ENCODE measurements around the gene CRNKL1. TPM values are rescaled to one million over a fixed set of nuclear protein-coding genes. Genes with fewer than 3 reads are reported as not detected.

The CRNKL1 gene
- total and polyA plus RNA-seq, 2 of the 4 experiments (the other 2 are of a cell fraction): 7.4 to 20.1 TPM

DNA sequence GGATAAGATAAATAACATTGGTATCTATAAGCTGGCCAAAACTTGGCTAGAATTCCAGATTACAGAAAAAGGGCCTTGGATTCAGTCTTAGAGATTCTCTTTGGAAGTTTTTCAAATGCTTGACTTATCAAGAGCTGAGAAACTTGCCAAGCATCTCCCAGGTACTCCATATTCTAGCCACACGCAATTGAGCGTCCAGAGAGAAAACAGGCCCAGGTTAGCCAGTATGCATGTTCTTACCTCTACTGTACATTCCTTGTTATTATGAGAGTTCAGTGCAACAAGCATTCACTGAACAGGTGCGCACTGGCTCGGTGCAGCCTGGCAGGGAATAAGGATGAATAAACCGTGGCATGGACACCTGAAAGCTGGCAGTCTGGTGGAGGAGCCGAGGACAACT, 13.7 kb downstream of the CRNKL1 start:
- H2AK9ac ChIP-seq (replicated peaks; ENCODE audit: low read depth, low read length, poor library complexity): no peak overlapping the region
- POLR2A ChIA-PET (ENCODE audit: unreplicated experiment): no interaction called here
- no peaks in the 10 kb centered on the region; the same call in 1 of the 2 replicates for H4K20me1 ChIP-seq (ENCODE audit: insufficient read depth, low read length)
- H2BK5ac ChIP-seq (ENCODE audit: low read depth, low read length, poor library complexity, severe bottlenecking): peak overlapping the region; percentile 37
- no peaks in the 10 kb centered on the region for H3K9me3 ChIP-seq (ENCODE audit: control insufficient read depth, insufficient read depth, low read length)
- no peak overlapping the region for H4K8ac ChIP-seq (ENCODE audit: low read depth in 2 of 2, low read length in 2 of 2)
- H3K14ac ChIP-seq (replicated peaks; ENCODE audit: low read depth, low read length): no peak overlapping the region
- H3K23ac ChIP-seq (ENCODE audit: low read depth, low read length): no peak overlapping the region
- H3K56ac ChIP-seq (ENCODE audit: extremely low read depth, insufficient read depth, low read length): no peak overlapping the region
- no TSS peak for BruUV-seq (replicated peaks)
- CTCF ChIA-PET: interaction anchor here (0.6 kb wide), 2 partner anchors 262 to 365 kb away, joined by 3 to 4 read pairs; no protein-coding TSS in a partner anchor
- H3K27me3 ChIP-seq (ENCODE audit: control insufficient read depth, insufficient read depth, low read length): no peaks in the 10 kb centered on the region
- no peak for DNase-seq
- intact Hi-C loops (cut with micrococcal nuclease) (no loop called here), dilution Hi-C loops (cut with HindIII; ENCODE audit: low sequenced_read_pairs, unreplicated experiment) (no loop called here), in situ Hi-C loops (cut with MboI; ENCODE audit: low sequenced_read_pairs) (loop anchor here (25.0 kb wide), 1 partner anchor 1501 kb away; no protein-coding TSS in a partner anchor)
- no peak overlapping the region for H3K4me3 ChIP-seq (ENCODE audit: insufficient read depth, low read depth, low read length)
- H3K36me3 ChIP-seq (ENCODE audit: control insufficient read depth, insufficient read depth, low read length): peaks cover 53% of the 10 kb centered on the region
- no peaks in the 10 kb centered on the region for H3K9me1 ChIP-seq (ENCODE audit: insufficient read depth, low read length)
- peak overlapping the region; percentile 19; the same call in 1 of the 2 replicates for H3K4ac ChIP-seq (ENCODE audit: low read depth, low read length)
- H3K9ac ChIP-seq (ENCODE audit: low read depth, low read length): no peak overlapping the region
- H3K79me1 ChIP-seq (ENCODE audit: low read depth in 1 of 2, low read length in 2 of 2): peaks cover 16 to 17% of the 10 kb centered on the region in 2 experiments
- WGBS, 2 experiments (ENCODE audit: extremely low coverage in 2 of 2, insufficient read length in 1 of 2): 100% methylated on average over 2 of the region's 6 CpGs; no CpG with 5 or more reads in 1 of the 2 experiments
- H2BK15ac ChIP-seq (ENCODE audit: low read depth, low read length): 0 out of 3 replicates have a peak overlapping the region, but pooled peaks have one; percentile 3
- no peak for ATAC-seq (ENCODE audit: low read depth)
- no peak for TF ChIP-seq MXI1 (IDR thresholded peaks at IDR 0.05; ENCODE audit: borderline replicate concordance, low read depth, low read length)
- TF ChIP-seq, protein P1, sequence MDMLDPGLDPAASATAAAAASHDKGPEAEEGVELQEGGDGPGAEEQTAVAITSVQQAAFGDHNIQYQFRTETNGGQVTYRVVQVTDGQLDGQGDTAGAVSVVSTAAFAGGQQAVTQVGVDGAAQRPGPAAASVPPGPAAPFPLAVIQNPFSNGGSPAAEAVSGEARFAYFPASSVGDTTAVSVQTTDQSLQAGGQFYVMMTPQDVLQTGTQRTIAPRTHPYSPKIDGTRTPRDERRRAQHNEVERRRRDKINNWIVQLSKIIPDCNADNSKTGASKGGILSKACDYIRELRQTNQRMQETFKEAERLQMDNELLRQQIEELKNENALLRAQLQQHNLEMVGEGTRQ (IDR thresholded peaks at IDR 0.05; ENCODE audit: low read depth, low read length): no peak
- TF ChIP-seq, protein P2, sequence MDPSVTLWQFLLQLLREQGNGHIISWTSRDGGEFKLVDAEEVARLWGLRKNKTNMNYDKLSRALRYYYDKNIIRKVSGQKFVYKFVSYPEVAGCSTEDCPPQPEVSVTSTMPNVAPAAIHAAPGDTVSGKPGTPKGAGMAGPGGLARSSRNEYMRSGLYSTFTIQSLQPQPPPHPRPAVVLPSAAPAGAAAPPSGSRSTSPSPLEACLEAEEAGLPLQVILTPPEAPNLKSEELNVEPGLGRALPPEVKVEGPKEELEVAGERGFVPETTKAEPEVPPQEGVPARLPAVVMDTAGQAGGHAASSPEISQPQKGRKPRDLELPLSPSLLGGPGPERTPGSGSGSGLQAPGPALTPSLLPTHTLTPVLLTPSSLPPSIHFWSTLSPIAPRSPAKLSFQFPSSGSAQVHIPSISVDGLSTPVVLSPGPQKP (IDR thresholded peaks at IDR 0.05; ENCODE audit: borderline replicate concordance, low read depth, low read length): no peak
- no peak for TF ChIP-seq RAD21 (IDR thresholded peaks at IDR 0.05; ENCODE audit: low read length)
- no peak for TF ChIP-seq NFE2L2 (IDR thresholded peaks at IDR 0.05; ENCODE audit: low read depth, low read length)
- TF ChIP-seq RFX5 (IDR thresholded peaks at IDR 0.05; ENCODE audit: low read depth, low read length): no peak
- TF ChIP-seq, protein P3, sequence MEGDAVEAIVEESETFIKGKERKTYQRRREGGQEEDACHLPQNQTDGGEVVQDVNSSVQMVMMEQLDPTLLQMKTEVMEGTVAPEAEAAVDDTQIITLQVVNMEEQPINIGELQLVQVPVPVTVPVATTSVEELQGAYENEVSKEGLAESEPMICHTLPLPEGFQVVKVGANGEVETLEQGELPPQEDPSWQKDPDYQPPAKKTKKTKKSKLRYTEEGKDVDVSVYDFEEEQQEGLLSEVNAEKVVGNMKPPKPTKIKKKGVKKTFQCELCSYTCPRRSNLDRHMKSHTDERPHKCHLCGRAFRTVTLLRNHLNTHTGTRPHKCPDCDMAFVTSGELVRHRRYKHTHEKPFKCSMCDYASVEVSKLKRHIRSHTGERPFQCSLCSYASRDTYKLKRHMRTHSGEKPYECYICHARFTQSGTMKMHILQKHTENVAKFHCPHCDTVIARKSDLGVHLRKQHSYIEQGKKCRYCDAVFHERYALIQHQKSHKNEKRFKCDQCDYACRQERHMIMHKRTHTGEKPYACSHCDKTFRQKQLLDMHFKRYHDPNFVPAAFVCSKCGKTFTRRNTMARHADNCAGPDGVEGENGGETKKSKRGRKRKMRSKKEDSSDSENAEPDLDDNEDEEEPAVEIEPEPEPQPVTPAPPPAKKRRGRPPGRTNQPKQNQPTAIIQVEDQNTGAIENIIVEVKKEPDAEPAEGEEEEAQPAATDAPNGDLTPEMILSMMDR (conservative IDR thresholded peaks at IDR 0.05; ENCODE audit: low read depth, low read length): no peak
- no peak for TF ChIP-seq MAFK (IDR thresholded peaks at IDR 0.05; ENCODE audit: low read depth, low read length)
- no peak for TF ChIP-seq FOS (IDR thresholded peaks at IDR 0.05; ENCODE audit: low read depth, low read length)
- no peak for TF ChIP-seq POLR2A (IDR thresholded peaks at IDR 0.05; ENCODE audit: low read depth, low read length)
- no peak for TF ChIP-seq CEBPB (IDR thresholded peaks at IDR 0.05; ENCODE audit: low read depth, low read length)
- TF ChIP-seq BHLHE40 (IDR thresholded peaks at IDR 0.05; ENCODE audit: low read depth, low read length): no peak
- TF ChIP-seq SMC3 (IDR thresholded peaks at IDR 0.05; ENCODE audit: low read depth, low read length): no peak
- TF ChIP-seq RCOR1 (IDR thresholded peaks at IDR 0.05; ENCODE audit: insufficient replicate concordance, low read length): no peak
- TF ChIP-seq MAZ (IDR thresholded peaks at IDR 0.05; ENCODE audit: borderline replicate concordance, low read depth, low read length): no peak
- no peak for TF ChIP-seq CHD1 (IDR thresholded peaks at IDR 0.05; ENCODE audit: low read depth, low read length)
- no peak overlapping the region for H3K27ac ChIP-seq (ENCODE audit: insufficient read depth, low read length)
- H3K18ac ChIP-seq (ENCODE audit: low read depth, low read length): no peak overlapping the region
- H2AFZ ChIP-seq (replicated peaks; ENCODE audit: low read length, poor library complexity): no peak overlapping the region
- peak overlapping the region; percentile 49 for H2BK120ac ChIP-seq (ENCODE audit: low read depth, low read length)
- no peak overlapping the region for H3K4me2 ChIP-seq (ENCODE audit: low read depth, low read length)
- H3K4me1 ChIP-seq (ENCODE audit: control insufficient read depth, insufficient read depth, low read length): peaks cover 15% of the 10 kb centered on the region
- H4K5ac ChIP-seq (ENCODE audit: low read depth, low read length): no peak overlapping the region
- no peak overlapping the region for H4K91ac ChIP-seq (ENCODE audit: insufficient read depth, low read depth, low read length)
- H2BK20ac ChIP-seq (ENCODE audit: low read depth, low read length): peak overlapping the region; percentile 60; the same call in 1 of the 2 replicates
- no peak overlapping the region for H2AK5ac ChIP-seq (ENCODE audit: low read depth, low read length)
